ENCODE data around the gene HLF. TPM values are rescaled to one million over a fixed set of nuclear protein-coding genes. Genes with fewer than 3 reads are reported as not detected.

HLF gene
- total and polyA plus RNA-seq, 2 donors (not counting 3 experiments of a cell fraction or from before 2014, with no cell fraction given): not detected

- dilution Hi-C loops (cut with MboI; ENCODE audit: extremely low pct_ligation_motif_present, low sequenced_read_pairs) (no loop called here), intact Hi-C loops (cut with micrococcal nuclease) (loop anchor here (1.0 to 2.0 kb wide), 3 partner anchors 26 to 184 kb away; partner anchors contain the start of gene HLF)
- H3K79me2 ChIP-seq (ENCODE audit: control insufficient read depth, insufficient read depth, low read length): no peaks in the 10 kb centered on the region
- no peaks in the 10 kb centered on the region for H3K36me3 ChIP-seq (ENCODE audit: control insufficient read depth in 2 of 2, extremely low read depth in 1 of 2, insufficient read depth in 2 of 2, low read length in 2 of 2)
- no peaks in the 10 kb centered on the region for H3K9me1 ChIP-seq (replicated peaks; ENCODE audit: control insufficient read depth, extremely low read depth, insufficient read depth, low read length)
- peaks cover 0 to 11% of the 10 kb centered on the region in 2 experiments for H3K27me3 ChIP-seq (ENCODE audit: control insufficient read depth in 2 of 2, insufficient read depth in 2 of 2, low read length in 2 of 2)
- H4K20me1 ChIP-seq (replicated peaks; ENCODE audit: control insufficient read depth, extremely low read depth, insufficient read depth, low read length): no peaks in the 10 kb centered on the region
- TF ChIP-seq MYC (IDR thresholded peaks at IDR 0.05; ENCODE audit: low read depth, low read length) (no peak), CTCF (IDR thresholded peaks at IDR 0.05; ENCODE audit: extremely low read depth in 1 of 2, insufficient read depth in 1 of 2, low read depth in 1 of 2, low read length in 2 of 2) (no peak), GATA2 (IDR thresholded peaks at IDR 0.05; ENCODE audit: insufficient read depth, insufficient read length, low read depth, low read length) (no peak), MAX (IDR thresholded peaks at IDR 0.05; ENCODE audit: insufficient read depth, insufficient read length) (no peak), JUN (IDR thresholded peaks at IDR 0.05; ENCODE audit: borderline replicate concordance, insufficient read depth, insufficient read length, low read depth) (no peak), POLR2AphosphoS5 (IDR thresholded peaks at IDR 0.05; ENCODE audit: insufficient read depth, low read depth, low read length) (no peak), EZH2 (IDR thresholded peaks at IDR 0.05; ENCODE audit: borderline replicate concordance, low read depth, low read length, severe bottlenecking) (no peak), FOS (IDR thresholded peaks at IDR 0.05; ENCODE audit: borderline replicate concordance, insufficient read depth, low read length) (no peak), POLR2A (IDR thresholded peaks at IDR 0.05; ENCODE audit: low read depth, low read length) (no peak)
- DNase-seq (ENCODE audit: low read depth, low spot score) (no peak), FAIRE-seq (peak; percentile 15)
- CTCF ChIA-PET: interaction anchor here (0.6 to 1.7 kb wide), 9 partner anchors 10 to 276 kb away, joined by 3 to 6 read pairs (median 3); no protein-coding TSS in a partner anchor
- BruUV-seq (replicated peaks): no TSS peak
- peak overlapping the region; percentile 94 for H3K4me2 ChIP-seq (ENCODE audit: insufficient read depth, low read length)
- H3K9me3 ChIP-seq (replicated peaks; ENCODE audit: control insufficient read depth, insufficient read depth, low read length): no peaks in the 10 kb centered on the region
- H3K4me1 ChIP-seq (ENCODE audit: control insufficient read depth, extremely low read depth, insufficient read depth, low read length): peaks cover 3% of the 10 kb centered on the region
- H2AFZ ChIP-seq (ENCODE audit: low read depth, low read length): peak overlapping the region; percentile 96
- POLR2A ChIA-PET: no interaction called here
- H3K4me3 ChIP-seq (replicated peaks in 1 of 3; ENCODE audit: insufficient read depth in 1 of 3, low read depth in 1 of 3, low read length in 3 of 3): peak overlapping the region in 2 of 3 experiments; percentile 57
- no peak overlapping the region for H3K27ac ChIP-seq (ENCODE audit: insufficient read depth, low read depth, low read length)
- no peak overlapping the region for H3K9ac ChIP-seq (replicated peaks; ENCODE audit: extremely low read depth, insufficient read depth, low read length)
Observed at GRCh38 chr17:55237841-55238178, 26.9 kb upstream of the HLF start.

All from endothelial cell of umbilical vein (primary cell).